NB4 (cell line): ENCODE measurements around the gene SCGB3A2.

Experiments used
- DNase-seq: peaks from one replicate; pipeline ENCODE4 v3.0.0; 2010; ENCODE audit warnings: low read depth
- H3K4me3 ChIP-seq: one replicate; pipeline ENCODE4 v1.5.1; 2011; ENCODE audit warnings: mild to moderate bottlenecking, low read depth, low read length, moderate library complexity
- MYC ChIP-seq: IDR thresholded peaks from 2 replicates; pipeline ENCODE4 v1.6.1; 2011; ENCODE audit warnings: low read depth, low read length
- POLR2A ChIP-seq: IDR thresholded peaks from 2 replicates; pipeline ENCODE4 v1.6.1; 2011; ENCODE audit warnings: mild to moderate bottlenecking; ENCODE audit not compliant: insufficient read length; ENCODE audit errors: extremely low read depth
- TF ChIP-seq, protein P1 (sequence below): IDR thresholded peaks from one replicate; pipeline ENCODE4 v1.5.1; 2012; ENCODE audit warnings: low read depth, low read length
- TF ChIP-seq, protein P2 (sequence below): IDR thresholded peaks from 2 replicates; pipeline ENCODE4 v1.6.1; 2011; ENCODE audit warnings: low read depth, low read length

Gene SCGB3A2

GRCh38 chr5:147906326-147907095 lies 28.0 kb downstream of the SCGB3A2 start, which contains the start of gene C5orf46:
C5orf46 (minus strand) TSS chr5:147906538; CDS start chr5:147906501, 37 bp downstream.
- no peak for TF ChIP-seq MYC
- TF ChIP-seq, protein P1, sequence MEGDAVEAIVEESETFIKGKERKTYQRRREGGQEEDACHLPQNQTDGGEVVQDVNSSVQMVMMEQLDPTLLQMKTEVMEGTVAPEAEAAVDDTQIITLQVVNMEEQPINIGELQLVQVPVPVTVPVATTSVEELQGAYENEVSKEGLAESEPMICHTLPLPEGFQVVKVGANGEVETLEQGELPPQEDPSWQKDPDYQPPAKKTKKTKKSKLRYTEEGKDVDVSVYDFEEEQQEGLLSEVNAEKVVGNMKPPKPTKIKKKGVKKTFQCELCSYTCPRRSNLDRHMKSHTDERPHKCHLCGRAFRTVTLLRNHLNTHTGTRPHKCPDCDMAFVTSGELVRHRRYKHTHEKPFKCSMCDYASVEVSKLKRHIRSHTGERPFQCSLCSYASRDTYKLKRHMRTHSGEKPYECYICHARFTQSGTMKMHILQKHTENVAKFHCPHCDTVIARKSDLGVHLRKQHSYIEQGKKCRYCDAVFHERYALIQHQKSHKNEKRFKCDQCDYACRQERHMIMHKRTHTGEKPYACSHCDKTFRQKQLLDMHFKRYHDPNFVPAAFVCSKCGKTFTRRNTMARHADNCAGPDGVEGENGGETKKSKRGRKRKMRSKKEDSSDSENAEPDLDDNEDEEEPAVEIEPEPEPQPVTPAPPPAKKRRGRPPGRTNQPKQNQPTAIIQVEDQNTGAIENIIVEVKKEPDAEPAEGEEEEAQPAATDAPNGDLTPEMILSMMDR: no peak
- TF ChIP-seq, protein P2, sequence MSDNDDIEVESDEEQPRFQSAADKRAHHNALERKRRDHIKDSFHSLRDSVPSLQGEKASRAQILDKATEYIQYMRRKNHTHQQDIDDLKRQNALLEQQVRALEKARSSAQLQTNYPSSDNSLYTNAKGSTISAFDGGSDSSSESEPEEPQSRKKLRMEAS: no peak
- TF ChIP-seq POLR2A: no peak
- DNase-seq: no peak
- H3K4me3 ChIP-seq: no peak within 1 kb of the TSS

- no peak overlapping the region for H3K4me3 ChIP-seq
- TF ChIP-seq MYC (no peak), POLR2A (no peak)
- TF ChIP-seq, protein P2: no peak
- TF ChIP-seq, protein P1: no peak
- DNase-seq: no peak
Measured at GRCh38 chr5:147911427-147911826, 32.9 kb downstream of the SCGB3A2 start.

DNA sequence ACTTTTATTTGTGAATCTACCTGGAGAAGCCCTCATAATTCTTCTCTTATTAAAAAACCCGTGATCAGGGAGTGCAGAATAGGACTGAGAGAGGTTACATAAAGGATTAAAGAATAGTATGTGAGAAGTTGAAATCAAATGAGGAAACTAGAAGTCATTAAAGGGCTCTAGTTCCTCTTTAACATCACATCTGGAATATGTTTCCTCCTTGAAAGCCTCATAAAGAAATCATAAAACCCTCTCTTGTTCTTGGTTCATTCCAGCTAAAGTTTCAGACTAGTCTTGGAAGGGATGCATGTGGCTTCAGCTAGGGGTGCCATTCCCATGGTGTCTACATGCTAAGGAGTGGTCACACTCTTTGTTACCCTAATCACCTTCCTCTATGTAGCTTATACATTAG lies 33.5 kb downstream of the SCGB3A2 start:
- no peak overlapping the region for H3K4me3 ChIP-seq
- peak; percentile 33 for DNase-seq
- TF ChIP-seq MYC: no peak
- TF ChIP-seq, protein P1: no peak
- no peak for TF ChIP-seq POLR2A
- TF ChIP-seq, protein P2: no peak

DNA sequence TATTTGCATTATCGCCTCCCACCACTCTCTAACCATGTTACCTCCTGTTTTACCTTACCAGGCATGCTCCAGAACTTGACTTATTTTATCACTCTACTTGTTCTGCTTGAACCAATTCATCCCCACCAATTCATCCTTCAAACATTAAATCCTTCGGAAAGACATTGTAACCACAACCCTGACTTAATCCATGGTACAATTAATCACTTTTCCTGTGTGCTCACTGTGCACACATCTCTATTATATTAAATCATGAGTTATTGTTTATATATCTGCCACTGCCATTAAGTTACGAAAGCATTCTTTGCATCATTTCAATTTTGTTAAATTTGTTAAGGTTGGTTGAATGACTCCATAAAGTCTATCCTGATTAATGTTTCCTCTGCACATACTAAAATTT lies 35.3 kb downstream of the SCGB3A2 start:
- no peak for DNase-seq
- TF ChIP-seq MYC: no peak
- TF ChIP-seq, protein P2: no peak
- TF ChIP-seq, protein P1: no peak
- no peak overlapping the region for H3K4me3 ChIP-seq

- no peak overlapping the region for H3K4me3 ChIP-seq
- DNase-seq: no peak
- TF ChIP-seq MYC: no peak
- TF ChIP-seq POLR2A: no peak
- TF ChIP-seq, protein P2: no peak
- TF ChIP-seq, protein P1: no peak
Measured at GRCh38 chr5:147918101-147918685, 39.7 kb downstream of the SCGB3A2 start.
